Neural cell (in vitro differentiated cells): ENCODE data around the gene PLXNA4. TPM values are rescaled to one million over a fixed set of nuclear protein-coding genes. Genes with fewer than 3 reads are reported as not detected.

Source experiments
- H2AFZ ChIP-seq: fragments of 200-600, 300-800 bp; sonication (generic), shearing (Covaris generic); 2 replicates; pipeline ENCODE4 v1.6.0; 2014; ENCODE audit warnings: low read depth, mild to moderate bottlenecking, antibody characterized with exemption, low read length, moderate library complexity
- H3F3A ChIP-seq: fragments of 200-600 bp; shearing (Covaris generic); 2 replicates; pipeline ENCODE4 v1.6.1; 2016; ENCODE audit warnings: mild to moderate bottlenecking, moderate library complexity, mixed read lengths, antibody characterized with exemption, low read length; ENCODE audit not compliant: insufficient read depth, poor library complexity, severe bottlenecking
- H3K27ac ChIP-seq: fragments of 200-600, 300-800 bp; sonication (generic), shearing (Covaris generic); 2 replicates; pipeline ENCODE4 v1.5.1; 2014; ENCODE audit warnings: mild to moderate bottlenecking, low read length, moderate library complexity
- H3K27me3 ChIP-seq: fragments of 300-800, 200-600 bp; sonication (generic), shearing (Covaris generic); 2 replicates; pipeline ENCODE4 v1.6.0; 2014; ENCODE audit warnings: mild to moderate bottlenecking, low read depth, low read length, moderate library complexity; ENCODE audit not compliant: insufficient read depth
- H3K36me3 ChIP-seq: fragments of 300-800, 200-600 bp; sonication (generic), shearing (Covaris generic); 2 replicates; pipeline ENCODE4 v1.5.1; 2014; ENCODE audit warnings: mild to moderate bottlenecking, antibody characterized with exemption, low read length, moderate library complexity; ENCODE audit not compliant: insufficient read depth
- H3K4me2 ChIP-seq: fragments of 300-800, 200-600 bp; sonication (generic), shearing (Covaris generic); 2 replicates; pipeline ENCODE4 v1.6.0; 2014; ENCODE audit warnings: mild to moderate bottlenecking, low read length
- H3K4me3 ChIP-seq: fragments of 300-800, 200-600 bp; sonication (generic), shearing (Covaris generic); 2 replicates; pipeline ENCODE4 v1.5.1; 2014; ENCODE audit warnings: mild to moderate bottlenecking, low read length, moderate library complexity
- H3K79me2 ChIP-seq: fragments of 200-600 bp; shearing (Covaris generic); replicated peaks from 2 replicates; pipeline ENCODE4 v1.6.0; 2014; ENCODE audit warnings: mild to moderate bottlenecking, low read length, moderate library complexity; ENCODE audit not compliant: insufficient read depth
- H3K9ac ChIP-seq: fragments of 300-800, 200-600 bp; sonication (generic), shearing (Covaris generic); 2 replicates; pipeline ENCODE4 v1.6.1; 2016; ENCODE audit warnings: mild to moderate bottlenecking, low read length, mixed read lengths
- H3K9me2 ChIP-seq: fragments of 200-600 bp; shearing (Covaris generic); 2 replicates; pipeline ENCODE4 v1.6.1; 2016; ENCODE audit warnings: mild to moderate bottlenecking, low read length, mixed read lengths; ENCODE audit not compliant: insufficient read depth
- H3K9me3 ChIP-seq: fragments of 200-600, 300-800 bp; sonication (generic), shearing (Covaris generic); 2 replicates; pipeline ENCODE4 v1.6.1; 2016; ENCODE audit warnings: mild to moderate bottlenecking, mixed run types, low read length, moderate library complexity, mixed read lengths
- H4K20me1 ChIP-seq: fragments of 200-600 bp; shearing (Covaris generic); 2 replicates; pipeline ENCODE4 v1.6.1; 2016; ENCODE audit warnings: mild to moderate bottlenecking, mixed run types; ENCODE audit not compliant: insufficient read depth
- CTCF ChIP-seq: fragments of 450-650 bp; IDR thresholded peaks from 2 replicates; pipeline ENCODE4 v1.5.1; 2014; ENCODE audit warnings: antibody characterized with exemption, mild to moderate bottlenecking, moderate library complexity; ENCODE audit not compliant: poor library complexity, severe bottlenecking
- EP300 ChIP-seq: fragments of 450-650 bp; conservative IDR thresholded peaks from 2 replicates; pipeline ENCODE4 v1.6.1; 2014; ENCODE audit warnings: antibody characterized with exemption, mild to moderate bottlenecking, moderate library complexity; ENCODE audit not compliant: poor library complexity, severe bottlenecking
- EZH2 ChIP-seq: fragments of 200-600, 300-800 bp; shearing (Covaris generic), sonication (generic); IDR thresholded peaks from 2 replicates; pipeline ENCODE4 v1.6.1; 2014; ENCODE audit warnings: antibody characterized with exemption, low read length, borderline replicate concordance, mild to moderate bottlenecking; ENCODE audit not compliant: insufficient read depth, poor library complexity, severe bottlenecking
- MXI1 ChIP-seq: fragments of 450-650 bp; conservative IDR thresholded peaks from 2 replicates; pipeline ENCODE4 v1.6.1; 2014; ENCODE audit warnings: antibody characterized with exemption, mild to moderate bottlenecking; ENCODE audit not compliant: poor library complexity, severe bottlenecking
- POLR2AphosphoS5 ChIP-seq: IDR thresholded peaks from 2 replicates; pipeline ENCODE4 v1.6.1; 2012
- RAD21 ChIP-seq: fragments of 450-650 bp; conservative IDR thresholded peaks from 2 replicates; pipeline ENCODE4 v1.6.1; 2014; ENCODE audit warnings: antibody characterized with exemption, mild to moderate bottlenecking, moderate library complexity
- REST ChIP-seq: IDR thresholded peaks from 2 replicates; pipeline ENCODE4 v1.6.1; 2012; ENCODE audit warnings: borderline replicate concordance
- SMC3 ChIP-seq: fragments of 450-650 bp; conservative IDR thresholded peaks from 2 replicates; pipeline ENCODE4 v1.6.1; 2014; ENCODE audit warnings: antibody characterized with exemption, mild to moderate bottlenecking, moderate library complexity; ENCODE audit not compliant: poor library complexity
- TAF1 ChIP-seq: IDR thresholded peaks from 2 replicates; pipeline ENCODE4 v1.6.1; 2012; ENCODE audit warnings: low read depth
- polyA plus RNA-seq: library from polyadenylated mRNA; depleted of rRNA; stranded (reverse); fragments of >200 nt; gene quantifications from 2 replicates; pipeline ENCODE4 v1.2.3, GENCODE V29; 2014

Gene PLXNA4
- polyA plus RNA-seq, 1 donor from 2014 or later, result 7.2 TPM

GRCh38 chr7:132458729-132459128 lies 117.5 kb downstream of the PLXNA4 start:
- no peaks in the 10 kb centered on the region for H3F3A ChIP-seq
- no peak for TF ChIP-seq EP300
- TF ChIP-seq CTCF, result no peak
- TF ChIP-seq RAD21, result no peak
- TF ChIP-seq TAF1, result no peak
- TF ChIP-seq POLR2AphosphoS5, result no peak
- no peak for TF ChIP-seq MXI1
- TF ChIP-seq SMC3, result no peak
- TF ChIP-seq EZH2, result no peak
- TF ChIP-seq REST, result no peak

DNA sequence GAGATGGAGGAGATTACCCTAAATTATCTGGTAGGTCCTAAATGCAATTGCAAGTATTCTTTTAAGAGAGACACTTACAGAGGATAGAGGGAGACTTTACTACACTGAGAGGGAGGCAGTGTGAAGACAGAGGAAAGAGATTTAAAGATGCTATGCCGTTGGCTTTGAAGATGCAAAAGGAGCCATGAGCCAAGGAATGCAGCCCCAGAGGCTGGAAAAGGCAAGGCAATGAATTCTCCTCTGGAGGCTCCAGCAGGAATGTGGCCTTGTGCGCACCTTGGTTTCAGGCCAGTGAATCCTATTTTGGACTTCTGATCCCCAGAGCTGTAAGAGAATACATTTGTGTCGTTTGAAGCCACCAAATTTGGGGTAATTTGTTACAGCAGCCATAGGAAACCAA lies 118.6 kb downstream of the PLXNA4 start:
- no peaks in the 10 kb centered on the region for H3K79me2 ChIP-seq
- H4K20me1 ChIP-seq, result no peaks in the 10 kb centered on the region
- no peaks in the 10 kb centered on the region for H3K36me3 ChIP-seq
- H3K4me2 ChIP-seq, result no peak overlapping the region
- H3K9me3 ChIP-seq, result no peaks in the 10 kb centered on the region
- H3K9ac ChIP-seq, result no peak overlapping the region
- no peaks in the 10 kb centered on the region for H3K27me3 ChIP-seq
- no peak overlapping the region for H2AFZ ChIP-seq
- no peak for TF ChIP-seq TAF1
- no peak for TF ChIP-seq MXI1
- TF ChIP-seq CTCF, result no peak
- no peak for TF ChIP-seq SMC3
- no peak for TF ChIP-seq POLR2AphosphoS5
- TF ChIP-seq RAD21, result no peak
- H3K27ac ChIP-seq, result no peak overlapping the region
- H3K4me3 ChIP-seq, result no peak overlapping the region
- H3K9me2 ChIP-seq, result no peaks in the 10 kb centered on the region
- H3F3A ChIP-seq, result no peaks in the 10 kb centered on the region

More at GRCh38 chr7:132458729-132459128, 117.5 kb downstream of the PLXNA4 start:
- no peaks in the 10 kb centered on the region for H3K9me2 ChIP-seq
- H2AFZ ChIP-seq, result no peak overlapping the region
- H4K20me1 ChIP-seq, result no peaks in the 10 kb centered on the region
- H3K27me3 ChIP-seq, result no peaks in the 10 kb centered on the region
- H3K9ac ChIP-seq, result no peak overlapping the region
- H3K27ac ChIP-seq, result no peak overlapping the region
- H3K9me3 ChIP-seq, result no peaks in the 10 kb centered on the region
- no peaks in the 10 kb centered on the region for H3K79me2 ChIP-seq
- no peak overlapping the region for H3K4me2 ChIP-seq
- peak overlapping the region; percentile 22 for H3K4me3 ChIP-seq
- no peaks in the 10 kb centered on the region for H3K36me3 ChIP-seq
